Upper lobe of left lung (tissue), 6 donors: Measurements from ENCODE around the gene PARK7. TPM values are rescaled to one million over a fixed set of nuclear protein-coding genes. Genes with fewer than 3 reads are reported as not detected.

Experiments
- ATAC-seq, 2 donors: fragments of 200-7000 bp; cut with Tn5 transposase; one replicate each; pipeline ENCODE4 v1.9.1; 2022; ENCODE audit warnings: mild to moderate bottlenecking in 2 of 2, moderate library complexity in 2 of 2; ENCODE audit not compliant: low FRiP score in 2 of 2
- DNase-seq, 2 donors: peaks; one replicate each; pipeline ENCODE4 v3.0.0-alpha.2; 2019 to 2020
- H3K27ac ChIP-seq, 4 donors: fragments of 200-600 bp; sonication (generic); one replicate each; pipeline ENCODE4 v1.5.1; 2016 to 2019
- H3K27me3 ChIP-seq, 4 donors: fragments of 200-600 bp; sonication (generic); one replicate each; pipeline ENCODE4 v1.5.1; 2017 to 2019
- H3K36me3 ChIP-seq, 4 donors: fragments of 200-600 bp; sonication (generic); one replicate each; pipeline ENCODE4 v1.5.1; 2016 to 2019
- H3K4me1 ChIP-seq, 4 donors: fragments of 200-600 bp; sonication (generic); one replicate each; pipeline ENCODE4 v1.5.1; 2018 to 2019
- H3K4me3 ChIP-seq, 4 donors: fragments of 200-600 bp; sonication (generic); one replicate each; pipeline ENCODE4 v1.5.1; 2017 to 2019; ENCODE audit warnings: mild to moderate bottlenecking in 2 of 4, moderate library complexity in 1 of 4
- H3K9me3 ChIP-seq, 4 donors: fragments of 200-600 bp; sonication (generic); one replicate each; pipeline ENCODE4 v1.5.1; 2018 to 2019
- EP300 ChIP-seq, 4 donors: sonication (generic); formaldehyde crosslinking; IDR thresholded peaks; one replicate each; pipeline ENCODE4 v1.5.1; 2017; ENCODE audit warnings: antibody characterized with exemption in 4 of 4, control low read depth in 2 of 4
- POLR2A ChIP-seq, 4 donors: fragments of 450-650 bp; IDR thresholded peaks; one replicate each; pipeline ENCODE4 v1.5.1; 2016 to 2017; ENCODE audit warnings: antibody characterized with exemption in 4 of 4, mild to moderate bottlenecking in 2 of 4
- POLR2AphosphoS5 ChIP-seq, 2 donors: sonication (generic); formaldehyde crosslinking; IDR thresholded peaks; one replicate each; pipeline ENCODE4 v1.5.1; 2017; ENCODE audit warnings: antibody characterized with exemption in 2 of 2
- WGBS, 2 donors: methylation state at CpG; one replicate each; pipeline ENCODE4 v1.1.5; 2017 to 2018; 5-methylcytosine and 5-hydroxymethylcytosine counted together
- total RNA-seq, 6 donors: library from RNA; depleted of rRNA in 4 of 6; stranded (reverse); fragments of >200 nt in 4 of 6; gene quantifications; one replicate each; pipeline versions ENCODE4 v1.1.0 to v1.2.1, GENCODE V29; 2016 to 2021
- TF ChIP-seq, protein P1 (sequence below), 6 experiments: fragments of 450-650 bp in 4 of 6; fragments of 200-600 bp in 2 of 6; sonication (generic) in 2 of 6; IDR thresholded peaks; one replicate each; pipeline ENCODE4 v1.5.1; 2016 to 2019; ENCODE audit warnings: antibody characterized with exemption in 6 of 6
- donor health status: DM: no; HTN: no; CAD: no; lungs with moderate emphysema.
- donor health status: DM: no; HTN: yes; CAD: no; lungs with severe emphysema.

The PARK7 gene
- total RNA-seq, 6 donors from 2014 or later, result 52.4 to 217 (median 130) TPM

DNA sequence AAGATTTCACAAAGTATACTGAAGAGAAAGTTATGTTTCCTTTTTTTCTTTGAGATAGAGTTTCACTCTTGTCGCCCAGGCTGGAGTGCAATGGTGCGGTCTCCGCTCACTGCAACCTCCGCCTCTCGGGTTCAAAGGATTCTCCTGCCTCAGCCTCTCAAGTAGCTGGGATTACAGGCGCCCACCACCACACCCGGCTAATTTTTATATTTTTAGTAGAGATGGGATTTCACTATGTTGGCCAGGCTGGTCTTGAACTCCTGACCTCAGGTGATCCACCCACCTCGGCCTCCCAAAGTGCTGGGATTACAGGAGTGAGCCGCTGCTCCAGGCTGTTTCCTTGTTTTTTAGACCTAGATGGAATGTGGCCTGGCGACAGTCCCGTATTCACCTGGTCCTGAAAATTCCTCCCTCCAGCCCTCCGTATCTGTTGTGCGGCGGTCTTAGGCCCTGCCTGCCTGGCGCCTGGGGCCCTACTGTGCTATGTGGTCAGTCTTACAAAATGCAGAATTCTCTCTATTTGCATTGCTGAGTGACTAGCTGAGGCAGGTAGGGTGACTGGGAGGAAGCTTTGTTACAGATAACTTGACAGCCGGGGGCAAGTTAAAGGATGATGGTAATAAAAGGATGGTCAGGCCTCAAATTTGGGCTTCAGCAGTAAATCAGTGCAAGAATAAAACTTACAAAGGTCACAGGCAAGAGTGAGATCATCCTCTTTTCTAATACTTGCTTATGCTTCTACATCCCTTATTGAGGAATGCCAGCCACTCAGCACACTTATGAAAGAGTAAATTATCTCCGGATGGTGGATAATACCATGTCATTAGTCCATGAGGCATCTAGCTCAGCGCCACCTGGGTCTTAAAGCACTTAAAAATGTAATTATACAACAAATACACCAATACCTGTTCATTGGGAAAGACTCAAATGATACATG, 30.3 kb downstream of the PARK7 start:
- no peak for DNase-seq
- H3K9me3 ChIP-seq, result no peaks in the 10 kb centered on the region
- H3K4me1 ChIP-seq, result no peaks in the 10 kb centered on the region
- H3K4me3 ChIP-seq, result no peak overlapping the region
- 89 to 92% methylated on average over 18 of the region's 18 CpGs for WGBS, 2 donors
- peaks cover 0 to 10% (median under 1%) of the 10 kb centered on the region in 4 donors for H3K36me3 ChIP-seq
- no peak overlapping the region for H3K27ac ChIP-seq
- H3K27me3 ChIP-seq, result no peaks in the 10 kb centered on the region
- no peak for ATAC-seq
- TF ChIP-seq EP300 (IDR thresholded peaks at IDR 0.05), result no peak
- no peak for TF ChIP-seq POLR2AphosphoS5 (IDR thresholded peaks at IDR 0.05)
- no peak for TF ChIP-seq POLR2A (IDR thresholded peaks at IDR 0.05)

DNA sequence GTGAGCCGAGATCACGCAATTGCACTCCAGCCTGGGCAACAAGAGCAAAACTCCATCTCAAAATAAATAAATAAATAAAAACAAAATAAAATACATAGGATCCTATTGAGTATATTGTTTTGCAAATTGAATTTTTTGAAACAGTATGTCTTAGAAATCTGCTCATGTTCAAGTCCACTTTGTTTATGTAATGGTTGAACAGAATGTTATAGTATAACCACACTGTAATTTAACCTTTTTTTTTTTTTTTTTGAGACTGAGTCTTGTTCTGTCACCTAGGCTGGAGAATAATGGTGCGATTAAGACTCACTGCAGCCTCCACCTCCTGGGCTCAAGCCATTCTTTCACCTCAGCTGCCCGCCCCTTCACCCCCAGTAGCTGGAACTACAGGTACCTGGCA, 31.4 kb downstream of the PARK7 start:
- Histone ChIP-seq H3K36me3 (no peaks in the 10 kb centered on the region), H3K27ac (no peak overlapping the region), H3K27me3 (no peaks in the 10 kb centered on the region), H3K4me1 (no peaks in the 10 kb centered on the region), H3K9me3 (no peaks in the 10 kb centered on the region), H3K4me3 (no peak overlapping the region)
- ATAC-seq (no peak), DNase-seq (no peak)
- 97 to 100% methylated on average over 4 of the region's 4 CpGs for WGBS, 2 donors
- no peak for TF ChIP-seq POLR2AphosphoS5 (IDR thresholded peaks at IDR 0.05)
- TF ChIP-seq EP300 (IDR thresholded peaks at IDR 0.05), result no peak
- TF ChIP-seq POLR2A (IDR thresholded peaks at IDR 0.05), result no peak
- TF ChIP-seq, protein P1, sequence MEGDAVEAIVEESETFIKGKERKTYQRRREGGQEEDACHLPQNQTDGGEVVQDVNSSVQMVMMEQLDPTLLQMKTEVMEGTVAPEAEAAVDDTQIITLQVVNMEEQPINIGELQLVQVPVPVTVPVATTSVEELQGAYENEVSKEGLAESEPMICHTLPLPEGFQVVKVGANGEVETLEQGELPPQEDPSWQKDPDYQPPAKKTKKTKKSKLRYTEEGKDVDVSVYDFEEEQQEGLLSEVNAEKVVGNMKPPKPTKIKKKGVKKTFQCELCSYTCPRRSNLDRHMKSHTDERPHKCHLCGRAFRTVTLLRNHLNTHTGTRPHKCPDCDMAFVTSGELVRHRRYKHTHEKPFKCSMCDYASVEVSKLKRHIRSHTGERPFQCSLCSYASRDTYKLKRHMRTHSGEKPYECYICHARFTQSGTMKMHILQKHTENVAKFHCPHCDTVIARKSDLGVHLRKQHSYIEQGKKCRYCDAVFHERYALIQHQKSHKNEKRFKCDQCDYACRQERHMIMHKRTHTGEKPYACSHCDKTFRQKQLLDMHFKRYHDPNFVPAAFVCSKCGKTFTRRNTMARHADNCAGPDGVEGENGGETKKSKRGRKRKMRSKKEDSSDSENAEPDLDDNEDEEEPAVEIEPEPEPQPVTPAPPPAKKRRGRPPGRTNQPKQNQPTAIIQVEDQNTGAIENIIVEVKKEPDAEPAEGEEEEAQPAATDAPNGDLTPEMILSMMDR (IDR thresholded peaks at IDR 0.05), result no peak

DNA sequence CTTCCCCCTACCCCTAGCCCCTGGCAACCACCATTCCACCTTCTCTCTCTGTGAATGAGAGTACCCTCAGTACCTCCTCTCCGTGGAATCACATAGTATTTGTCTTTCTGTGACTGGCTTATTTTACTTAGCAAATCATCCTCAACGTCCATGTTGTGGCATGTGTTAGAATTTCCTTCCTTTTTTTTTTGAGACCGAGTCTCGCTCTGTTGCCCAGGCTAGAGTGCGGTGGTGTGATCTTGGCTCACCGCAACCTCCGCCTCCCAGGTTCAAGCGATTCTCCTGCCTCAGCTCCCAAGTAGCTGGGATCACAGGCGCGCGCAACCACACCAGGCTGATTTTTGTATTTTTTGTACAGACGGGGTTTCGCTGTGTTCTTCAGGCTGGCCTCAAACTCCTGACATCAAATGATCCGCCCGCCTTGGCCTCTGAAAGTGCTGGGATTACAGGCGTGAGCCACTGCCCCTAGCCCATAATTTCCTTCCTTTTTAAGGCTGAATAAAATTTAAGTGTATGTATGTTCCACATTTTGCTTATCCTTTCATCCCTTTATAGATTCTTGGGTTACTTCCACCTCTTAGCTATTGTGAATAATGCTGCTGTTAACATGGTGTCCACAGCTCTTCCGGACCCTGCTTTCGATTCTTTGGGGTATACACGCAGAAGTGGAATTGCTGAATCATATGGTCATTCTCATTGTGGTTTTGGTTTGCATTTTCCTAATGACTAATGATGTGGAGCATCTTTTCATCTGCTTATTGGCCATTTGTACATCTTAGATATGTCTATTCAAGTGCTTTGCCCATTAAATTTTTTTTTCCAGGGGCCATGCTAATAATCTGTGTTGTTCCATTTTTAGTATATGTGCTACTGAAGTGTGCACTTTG, 32.3 kb downstream of the PARK7 start:
- no peaks in the 10 kb centered on the region for H3K36me3 ChIP-seq
- ATAC-seq, result no peak
- 82 to 91% methylated on average over 19 of the region's 19 CpGs for WGBS, 2 donors

DNA sequence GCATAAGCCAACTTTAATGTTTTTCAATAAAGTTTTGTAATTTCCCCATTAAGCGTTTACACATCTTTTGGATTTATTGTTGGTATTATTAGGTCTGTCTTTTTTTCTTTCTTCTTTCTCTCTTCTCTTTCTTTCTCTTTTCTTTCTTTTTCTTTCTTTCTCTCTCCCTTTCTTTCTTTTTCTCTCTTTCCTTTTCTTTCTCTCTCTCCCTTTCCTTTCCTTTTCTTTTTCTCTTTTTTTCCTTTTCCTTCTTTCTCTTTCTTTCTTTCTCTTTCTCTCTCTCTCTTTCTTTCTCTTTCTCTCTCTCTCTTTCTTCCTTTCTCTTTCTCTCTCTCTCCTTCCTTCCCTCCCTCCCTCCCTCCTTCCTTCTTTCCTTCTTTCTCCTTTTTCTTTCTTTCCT, 33.3 kb downstream of the PARK7 start:
- no peak overlapping the region for H3K27ac ChIP-seq
- H3K36me3 ChIP-seq, result no peaks in the 10 kb centered on the region
- WGBS, 2 donors, result 93 to 100% methylated on average over 1 of the region's 1 CpG
- ATAC-seq, result no peak
- no peak overlapping the region for H3K4me3 ChIP-seq
- no peaks in the 10 kb centered on the region for H3K9me3 ChIP-seq
- TF ChIP-seq, protein P1 (IDR thresholded peaks at IDR 0.05), result no peak
- TF ChIP-seq POLR2A (IDR thresholded peaks at IDR 0.05), result no peak
- TF ChIP-seq EP300 (IDR thresholded peaks at IDR 0.05), result no peak
- no peak for TF ChIP-seq POLR2AphosphoS5 (IDR thresholded peaks at IDR 0.05)
- DNase-seq, result no peak
- H3K27me3 ChIP-seq, result no peaks in the 10 kb centered on the region
- H3K4me1 ChIP-seq, result no peaks in the 10 kb centered on the region

More for the DNA sequence above, 32.3 kb downstream of the PARK7 start:
- H3K9me3 ChIP-seq, result no peaks in the 10 kb centered on the region
- TF ChIP-seq EP300 (IDR thresholded peaks at IDR 0.05) (no peak), POLR2A (IDR thresholded peaks at IDR 0.05) (no peak), POLR2AphosphoS5 (IDR thresholded peaks at IDR 0.05) (no peak)
- TF ChIP-seq, protein P1 (IDR thresholded peaks at IDR 0.05), result no peak
- H3K27ac ChIP-seq, result no peak overlapping the region
- H3K27me3 ChIP-seq, result no peaks in the 10 kb centered on the region
- H3K4me3 ChIP-seq, result no peak overlapping the region
- H3K4me1 ChIP-seq, result no peaks in the 10 kb centered on the region
- no peak for DNase-seq

DNA sequence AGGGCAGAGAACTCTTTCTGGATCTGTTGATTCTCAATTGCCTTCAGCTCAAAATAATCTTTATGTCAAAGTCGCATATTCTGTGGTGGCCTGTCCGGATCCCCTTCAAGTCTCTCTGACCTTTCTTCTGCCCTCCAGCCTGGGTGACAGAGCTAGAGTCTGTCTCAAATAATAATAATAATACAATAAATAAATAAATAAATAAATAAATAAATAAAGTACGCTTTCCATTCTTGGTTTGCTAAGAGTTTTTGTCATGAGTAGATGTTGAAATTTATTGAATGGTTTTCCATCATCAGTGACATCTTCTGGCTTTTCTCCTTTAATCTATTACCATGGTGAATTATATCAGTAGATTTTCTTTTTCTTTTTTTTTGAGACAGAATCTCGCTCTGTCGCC, 33.9 kb downstream of the PARK7 start:
- no peak overlapping the region for H3K27ac ChIP-seq
- TF ChIP-seq, protein P1 (IDR thresholded peaks at IDR 0.05), result no peak
- TF ChIP-seq POLR2A (IDR thresholded peaks at IDR 0.05), result no peak
- no peak for TF ChIP-seq EP300 (IDR thresholded peaks at IDR 0.05)
- no peak for TF ChIP-seq POLR2AphosphoS5 (IDR thresholded peaks at IDR 0.05)
- H3K4me3 ChIP-seq, result no peak overlapping the region
- H3K4me1 ChIP-seq, result no peaks in the 10 kb centered on the region
- whole genome bisulfite sequencing, 2 donors, result 97 to 99% methylated on average over 5 of the region's 5 CpGs
- ATAC-seq (no peak), DNase-seq (no peak)
- H3K36me3 ChIP-seq, result no peaks in the 10 kb centered on the region
- H3K27me3 ChIP-seq, result no peaks in the 10 kb centered on the region
- H3K9me3 ChIP-seq, result no peaks in the 10 kb centered on the region
